A549 (cell line): ENCODE results near the gene SIM1. TPM values are rescaled to one million over a fixed set of nuclear protein-coding genes. Genes with fewer than 3 reads are reported as not detected.

Experiments
- ATAC-seq, 2 experiments: fragments of 200-7000 bp in 1 of 2; fragments of >200 bp in 1 of 2; cut with Nextera tagmentation in 1 of 2; cut with Tn5 transposase in 1 of 2; 3 replicates each; pipeline versions ENCODE4 v1.8.0 to v1.9.1; 2018 to 2020; ENCODE audit warnings: mild to moderate bottlenecking in 1 of 2, moderate library complexity in 1 of 2
- CTCF ChIA-PET: fragments of 300-600 bp; sonication (Branson Sonifier 250); formaldehyde crosslinking; extraction: SDS; loops from one replicate; lab custom pipeline; 2021; ENCODE audit warnings: antibody characterized with exemption, inconsistent platforms; lab: Yijun Ruan, JAX
- POLR2A ChIA-PET: fragments of 350-600 bp; formaldehyde crosslinking; extraction: SDS; loops from one replicate; lab custom pipeline; 2021; ENCODE audit warnings: antibody characterized with exemption, inconsistent platforms; lab: Yijun Ruan, JAX
- DNase-seq, 2 experiments: peaks; one replicate each; pipeline versions ENCODE4 v3.0.0 to v3.0.0-alpha.2; 2011 to 2016; ENCODE audit warnings: low read depth in 1 of 2, low spot score in 1 of 2
- FAIRE-seq: peaks from 2 replicates; lab custom pipeline; 2011; peaks lifted over from hg19 to GRCh38; lab: Jason Lieb, UNC
- H3K27ac ChIP-seq, 2 experiments: fragments of >200 bp; sonication (Bioruptor Twin); formaldehyde crosslinking; 3 replicates each; pipeline ENCODE4 v1.5.1; 2016 to 2017
- H3K4me1 ChIP-seq: fragments of >200 bp; sonication (Bioruptor Twin); formaldehyde crosslinking; 3 replicates; pipeline ENCODE4 v1.6.1; 2016
- H3K4me2 ChIP-seq: fragments of >200 bp; sonication (Bioruptor Twin); formaldehyde crosslinking; 3 replicates; pipeline ENCODE4 v1.6.1; 2016
- H3K4me3 ChIP-seq: fragments of >200 bp; sonication (Bioruptor Twin); formaldehyde crosslinking; 3 replicates; pipeline ENCODE4 v1.5.1; 2016
- H3K9me3 ChIP-seq: fragments of >200 bp; sonication (Bioruptor Twin); formaldehyde crosslinking; 3 replicates; pipeline ENCODE4 v1.6.1; 2016
- CHD4 ChIP-seq: fragments of 200-600 bp; sonication (generic); IDR thresholded peaks from 2 replicates; pipeline ENCODE4 v1.6.1; 2016; ENCODE audit warnings: antibody characterized with exemption, mild to moderate bottlenecking, borderline replicate concordance
- ESRRA ChIP-seq: fragments of 150-350 bp; IDR thresholded peaks from 2 replicates; pipeline ENCODE4 v1.6.1; 2014; ENCODE audit warnings: mild to moderate bottlenecking, low read length, borderline replicate concordance
- FOXS1 ChIP-seq: fragments of 250-450 bp; sonication (Bioruptor Pico); IDR thresholded peaks from 2 replicates; pipeline ENCODE4 v1.5.0; 2020; ENCODE audit warnings: mild to moderate bottlenecking, moderate library complexity
- GATA3 ChIP-seq: IDR thresholded peaks from 2 replicates; pipeline ENCODE4 v1.6.1; 2012; ENCODE audit warnings: borderline replicate concordance
- HDAC2 ChIP-seq: fragments of 200-600 bp; sonication (generic); IDR thresholded peaks from 2 replicates; pipeline ENCODE4 v1.6.1; 2016
- HOXB5 ChIP-seq: fragments of 250-450 bp; sonication (Bioruptor Pico); IDR thresholded peaks from 2 replicates; pipeline ENCODE4 v1.5.0; 2020; ENCODE audit warnings: mild to moderate bottlenecking, moderate library complexity
- JUNB ChIP-seq: fragments of >200 bp; sonication (Bioruptor Twin); formaldehyde crosslinking; IDR thresholded peaks from 2 replicates; pipeline ENCODE4 v1.6.1; 2016
- ZFP36 ChIP-seq: fragments of 450-650 bp; IDR thresholded peaks from 2 replicates; pipeline ENCODE4 v1.6.1; 2014; ENCODE audit warnings: borderline replicate concordance; ENCODE audit not compliant: partially characterized antibody
- WGBS: methylation state at CpG from one replicate; pipeline ENCODE4 v1.1.6; 2017; ENCODE audit errors: missing lambda C conversion rate; 5-methylcytosine and 5-hydroxymethylcytosine counted together
- polyA plus RNA-seq, 4 experiments: library from polyadenylated mRNA; depleted of rRNA in 3 of 4; stranded (reverse); fragments of >200 nt; fragmentation: RNase III in 1 of 4; extraction: RNeasy Plus Mini Kit Qiagen cat#74134 plus additional on column Dnase treatment in 1 of 4; gene quantifications; 2 replicates in 3 of 4; 3 replicates in 1 of 4; pipeline ENCODE4 v1.2.3, GENCODE V29; 2011 to 2017
- TF ChIP-seq, protein P1 (sequence below): fragments of 250-450 bp; sonication (Bioruptor Pico); IDR thresholded peaks from 2 replicates; pipeline ENCODE4 v1.5.0; 2021; ENCODE audit warnings: mild to moderate bottlenecking, moderate library complexity, borderline replicate concordance

The SIM1 gene
- polyA plus RNA-seq, 2 of the 4 experiments (the other 2 are of a cell fraction) = not detected

DNA sequence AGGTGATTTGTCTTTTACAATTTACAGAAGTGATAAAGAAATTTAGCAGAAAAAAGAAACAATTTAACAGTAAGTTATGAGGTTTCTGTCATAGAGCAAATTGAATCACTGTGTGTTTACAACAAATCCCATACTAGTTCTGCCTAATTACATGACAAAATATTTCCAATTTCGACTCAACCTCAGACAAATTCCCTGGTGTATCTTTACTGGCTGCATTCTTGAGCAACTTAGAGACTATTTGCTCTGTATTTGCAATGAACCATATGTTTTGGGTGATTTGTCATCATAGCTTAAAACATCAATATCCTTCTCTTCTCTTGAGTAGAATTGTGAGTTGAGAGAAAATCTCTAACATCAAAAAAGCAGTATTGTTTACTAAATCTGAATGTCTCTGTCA, 128.7 kb downstream of the SIM1 start:
- TF ChIP-seq GATA3 = no peak
- TF ChIP-seq, protein P1, sequence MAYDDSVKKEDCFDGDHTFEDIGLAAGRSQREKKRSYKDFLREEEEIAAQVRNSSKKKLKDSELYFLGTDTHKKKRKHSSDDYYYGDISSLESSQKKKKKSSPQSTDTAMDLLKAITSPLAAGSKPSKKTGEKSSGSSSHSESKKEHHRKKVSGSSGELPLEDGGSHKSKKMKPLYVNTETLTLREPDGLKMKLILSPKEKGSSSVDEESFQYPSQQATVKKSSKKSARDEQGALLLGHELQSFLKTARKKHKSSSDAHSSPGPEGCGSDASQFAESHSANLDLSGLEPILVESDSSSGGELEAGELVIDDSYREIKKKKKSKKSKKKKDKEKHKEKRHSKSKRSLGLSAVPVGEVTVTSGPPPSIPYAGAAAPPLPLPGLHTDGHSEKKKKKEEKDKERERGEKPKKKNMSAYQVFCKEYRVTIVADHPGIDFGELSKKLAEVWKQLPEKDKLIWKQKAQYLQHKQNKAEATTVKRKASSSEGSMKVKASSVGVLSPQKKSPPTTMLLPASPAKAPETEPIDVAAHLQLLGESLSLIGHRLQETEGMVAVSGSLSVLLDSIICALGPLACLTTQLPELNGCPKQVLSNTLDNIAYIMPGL (CRISPR knock-in tag) = no peak
- TF ChIP-seq CHD4 = no peak
- TF ChIP-seq ZFP36 = no peak
- TF ChIP-seq HDAC2 = no peak
- no peak for TF ChIP-seq HOXB5 (CRISPR knock-in tag)
- TF ChIP-seq FOXS1 = no peak
- TF ChIP-seq JUNB = no peak
- TF ChIP-seq ESRRA = no peak
- TF ChIP-seq, all 56 proteins: peak for 0
- DNase-seq (no peak), FAIRE-seq (no peak), ATAC-seq (no peak)
- Histone ChIP-seq H3K4me2 (no peak overlapping the region), H3K4me3 (no peak overlapping the region), H3K4me1 (no peaks in the 10 kb centered on the region), H3K27ac (no peak overlapping the region), H3K9me3 (no peaks in the 10 kb centered on the region)
- ChIA-PET POLR2A (no interaction called here), CTCF (no interaction called here)
- WGBS = 33% methylated on average over 1 of the region's 1 CpG
